ENCODE results near the gene NPAS1.
"Not testable (repeated sequence)": the region's sequence is repeated elsewhere in the genome, so short reads cannot be mapped to it uniquely, and the experiment has no call there.

Gene NPAS1

DNA sequence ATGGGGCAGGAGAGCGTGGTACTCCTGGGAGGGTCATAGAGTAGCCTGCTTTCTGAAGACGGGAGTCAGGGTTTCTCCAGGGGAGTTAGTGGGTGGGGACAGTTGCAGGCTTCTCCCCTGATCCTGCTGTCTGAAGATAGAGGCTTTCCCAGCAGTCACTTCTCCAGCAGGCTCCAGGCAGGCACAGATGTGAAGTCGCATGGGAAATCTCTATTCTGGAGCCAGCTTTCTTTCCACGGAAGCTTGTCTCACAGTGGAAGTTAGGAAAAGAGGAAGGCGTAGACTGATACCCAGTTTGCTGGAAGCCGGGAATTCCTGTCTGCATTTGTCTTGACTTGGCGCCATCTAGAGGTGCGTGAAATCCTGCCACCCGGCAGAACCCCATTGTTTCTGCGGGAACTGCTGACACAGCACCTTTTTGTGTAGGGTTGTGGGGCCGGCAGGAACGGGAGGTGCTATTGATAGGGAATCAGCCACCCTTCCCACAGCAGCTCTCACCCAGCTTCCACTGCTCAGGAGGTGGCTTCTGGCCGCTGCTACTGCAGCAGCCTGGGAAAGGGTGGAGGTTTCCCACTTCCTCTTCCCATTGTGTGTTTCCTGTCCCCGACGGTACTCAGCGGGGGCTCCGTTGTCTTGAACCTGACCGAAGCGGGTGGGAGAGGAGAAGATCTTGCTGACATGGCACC lies 28.5 kb upstream of the NPAS1 start:
- H3K4me3 ChIP-seq (ENCODE audit: low read depth, low read length): no peak overlapping the region

GRCh38 chr19:46992699-46993535 lies 26.7 kb upstream of the NPAS1 start:
- no peak overlapping the region for H3K4me3 ChIP-seq (ENCODE audit: low read depth, low read length)

DNA sequence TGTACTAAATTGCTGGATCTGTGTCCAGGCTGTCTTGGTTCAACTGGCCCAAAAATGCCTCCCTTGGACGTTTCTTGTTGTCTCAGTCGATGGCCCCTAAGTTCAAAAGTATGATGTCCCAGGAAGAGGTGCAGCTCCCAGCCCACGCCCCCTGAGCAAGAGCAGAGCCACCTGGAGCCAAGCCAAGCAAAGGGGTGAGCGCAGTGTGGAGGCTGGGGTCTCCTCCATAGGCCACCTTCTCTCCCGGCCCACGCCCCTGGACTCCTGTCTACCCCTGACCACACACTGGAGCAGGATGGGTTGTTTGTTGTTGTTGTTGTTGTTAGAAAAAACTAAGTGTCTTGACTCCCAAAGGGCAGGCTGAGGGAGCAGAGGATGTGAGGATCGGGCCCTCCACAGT lies 26.0 kb upstream of the NPAS1 start:
- H3K4me3 ChIP-seq (ENCODE audit: low read depth, low read length): no peak overlapping the region

GRCh38 chr19:46994141-46994686 lies 25.4 kb upstream of the NPAS1 start:
- no peak overlapping the region for H3K4me3 ChIP-seq (ENCODE audit: low read depth, low read length)

- no peak overlapping the region for H3K4me3 ChIP-seq (ENCODE audit: low read depth, low read length)
Observed at GRCh38 chr19:46995492-46995891, 24.1 kb upstream of the NPAS1 start.

GRCh38 chr19:46998445-46999125 lies 21.1 kb upstream of the NPAS1 start:
- H3K4me3 ChIP-seq (ENCODE audit: low read depth, low read length): no peak overlapping the region

DNA sequence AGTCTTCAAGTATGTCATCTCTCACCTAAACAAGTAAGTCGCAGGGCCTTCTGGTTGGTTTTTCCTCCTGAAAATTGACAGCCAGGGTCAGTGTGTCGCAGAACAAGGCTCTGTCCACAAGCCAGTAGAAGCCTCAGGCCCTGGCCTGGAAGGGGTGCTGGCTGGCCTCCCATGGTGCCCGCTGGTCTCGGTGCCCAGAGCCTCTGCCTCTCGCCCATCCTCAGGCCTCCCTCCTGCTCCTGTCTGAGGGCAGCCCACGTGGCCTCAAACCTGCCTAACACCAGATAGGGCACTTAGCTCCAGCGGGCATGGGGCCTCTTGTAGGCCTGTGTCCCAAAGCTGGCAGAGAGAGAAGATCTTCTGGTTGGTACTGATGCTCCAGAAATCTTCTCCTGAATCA lies 20.3 kb upstream of the NPAS1 start:
- no peak overlapping the region for H3K4me3 ChIP-seq (ENCODE audit: low read depth, low read length)

DNA sequence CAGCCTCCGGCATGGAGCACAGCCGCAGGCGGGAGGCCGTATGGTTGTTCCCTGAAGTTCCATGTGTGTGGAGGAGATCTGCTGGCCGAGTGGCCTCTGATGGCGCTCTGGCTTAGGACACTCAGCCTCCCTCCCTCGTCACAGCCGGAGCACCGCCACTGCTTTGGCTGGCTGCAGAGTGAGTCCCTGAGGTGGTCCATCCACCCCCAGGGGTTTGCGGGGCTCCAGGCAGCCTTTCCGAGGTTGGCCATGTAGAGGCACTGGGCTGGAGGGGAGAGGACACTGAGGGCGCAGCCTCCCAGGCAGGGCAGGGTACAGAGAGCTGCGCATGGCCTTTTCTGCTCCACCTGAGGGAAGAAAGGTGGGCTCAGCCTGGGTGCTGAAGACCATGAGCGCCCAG lies 19.8 kb upstream of the NPAS1 start:
- no peak overlapping the region for H3K4me3 ChIP-seq (ENCODE audit: low read depth, low read length)

GRCh38 chr19:47000373-47000772 lies 19.3 kb upstream of the NPAS1 start:
- H3K4me3 ChIP-seq (ENCODE audit: low read depth, low read length): no peak overlapping the region

DNA sequence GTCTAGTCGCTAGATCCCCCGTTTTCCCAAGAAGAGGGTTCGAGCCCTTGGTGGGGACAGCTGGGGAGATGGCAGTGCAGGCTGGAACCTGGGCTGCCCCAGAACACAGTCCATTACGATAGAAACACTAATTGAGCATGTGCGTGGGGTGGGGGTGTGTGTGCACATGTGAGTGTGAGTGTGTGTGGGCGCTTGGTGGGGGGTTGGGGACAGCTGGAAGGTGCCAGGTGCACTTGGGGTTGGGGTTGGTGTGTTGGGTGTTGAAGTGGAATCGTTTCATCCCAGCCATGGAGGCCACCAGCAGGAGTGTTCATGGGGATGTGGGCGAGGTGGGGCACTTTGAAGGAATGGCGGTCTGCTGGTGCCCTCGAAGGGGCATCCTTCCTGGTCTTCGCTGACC lies 18.1 kb upstream of the NPAS1 start:
- H3K4me3 ChIP-seq (ENCODE audit: low read depth, low read length): no peak overlapping the region

DNA sequence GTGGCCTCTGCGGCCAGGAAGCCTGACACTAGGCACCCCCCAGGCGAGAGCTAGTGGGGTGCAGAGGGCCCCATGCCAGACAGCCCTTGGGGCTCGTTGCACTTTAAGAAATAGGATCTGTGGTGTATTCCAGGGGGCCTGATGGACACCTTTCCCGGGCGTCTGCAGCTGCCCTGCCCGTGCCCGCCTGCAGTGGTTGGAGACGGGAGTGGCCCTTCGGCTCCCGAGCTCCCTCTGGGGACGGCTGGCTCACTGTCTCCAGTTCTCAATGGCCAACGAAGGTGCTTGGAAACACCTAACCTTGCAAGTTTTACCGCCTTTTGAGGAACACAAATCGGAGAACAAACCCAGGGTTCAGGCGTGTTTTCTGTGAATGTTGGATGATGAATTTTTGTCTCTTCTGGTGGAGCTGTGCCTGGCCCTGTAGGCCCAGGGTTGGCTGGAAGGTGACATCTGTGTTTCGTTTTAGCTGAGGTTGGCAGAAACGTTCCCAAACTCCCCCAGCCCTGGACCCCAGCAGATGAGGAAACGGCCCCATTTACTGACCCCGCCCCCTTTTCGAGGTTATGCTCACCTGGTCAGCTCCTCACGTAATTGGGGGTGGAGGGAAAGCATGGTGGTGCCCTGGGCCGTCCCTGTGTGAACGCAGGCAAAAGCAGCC lies 17.4 kb upstream of the NPAS1 start:
- H3K4me3 ChIP-seq (ENCODE audit: low read depth, low read length): no peak overlapping the region

DNA sequence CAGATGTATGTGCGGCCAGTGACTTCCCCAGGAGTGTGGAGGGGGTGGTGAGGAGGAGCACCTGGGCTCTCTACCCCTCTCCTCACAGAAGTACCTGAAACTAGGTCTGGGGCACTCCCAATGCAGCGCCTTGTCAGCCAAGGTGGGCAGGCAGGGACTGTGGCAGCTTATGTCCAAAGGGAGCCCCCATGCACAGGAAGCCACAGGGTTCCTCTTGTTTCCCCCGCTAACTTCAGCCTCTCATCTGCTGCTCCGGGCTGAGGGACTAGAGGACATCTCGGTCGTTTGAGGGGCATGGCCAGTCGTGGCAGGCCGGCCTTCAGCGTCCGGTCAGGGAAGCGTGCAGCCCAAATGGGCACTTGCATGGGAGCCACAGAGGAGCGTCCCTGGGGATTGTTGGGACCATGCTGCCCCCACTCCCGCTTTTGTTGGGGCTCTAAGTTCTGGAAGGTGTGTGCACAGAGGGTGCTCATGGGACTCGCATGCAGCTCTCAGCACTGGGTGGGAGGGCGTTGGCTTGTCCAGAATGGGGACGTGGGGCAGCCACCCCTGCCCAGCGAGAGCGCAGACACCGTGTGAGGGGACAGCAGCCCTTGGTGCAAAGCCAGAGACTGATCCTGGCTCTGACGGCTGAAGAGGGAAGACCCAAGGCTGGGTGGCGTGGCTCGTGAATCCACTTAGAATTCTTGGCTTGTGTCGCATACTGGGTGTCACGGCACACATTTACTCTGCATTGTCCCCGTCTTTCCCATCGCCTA lies 16.6 kb upstream of the NPAS1 start:
- H3K4me3 ChIP-seq (ENCODE audit: low read depth, low read length): no peak overlapping the region

DNA sequence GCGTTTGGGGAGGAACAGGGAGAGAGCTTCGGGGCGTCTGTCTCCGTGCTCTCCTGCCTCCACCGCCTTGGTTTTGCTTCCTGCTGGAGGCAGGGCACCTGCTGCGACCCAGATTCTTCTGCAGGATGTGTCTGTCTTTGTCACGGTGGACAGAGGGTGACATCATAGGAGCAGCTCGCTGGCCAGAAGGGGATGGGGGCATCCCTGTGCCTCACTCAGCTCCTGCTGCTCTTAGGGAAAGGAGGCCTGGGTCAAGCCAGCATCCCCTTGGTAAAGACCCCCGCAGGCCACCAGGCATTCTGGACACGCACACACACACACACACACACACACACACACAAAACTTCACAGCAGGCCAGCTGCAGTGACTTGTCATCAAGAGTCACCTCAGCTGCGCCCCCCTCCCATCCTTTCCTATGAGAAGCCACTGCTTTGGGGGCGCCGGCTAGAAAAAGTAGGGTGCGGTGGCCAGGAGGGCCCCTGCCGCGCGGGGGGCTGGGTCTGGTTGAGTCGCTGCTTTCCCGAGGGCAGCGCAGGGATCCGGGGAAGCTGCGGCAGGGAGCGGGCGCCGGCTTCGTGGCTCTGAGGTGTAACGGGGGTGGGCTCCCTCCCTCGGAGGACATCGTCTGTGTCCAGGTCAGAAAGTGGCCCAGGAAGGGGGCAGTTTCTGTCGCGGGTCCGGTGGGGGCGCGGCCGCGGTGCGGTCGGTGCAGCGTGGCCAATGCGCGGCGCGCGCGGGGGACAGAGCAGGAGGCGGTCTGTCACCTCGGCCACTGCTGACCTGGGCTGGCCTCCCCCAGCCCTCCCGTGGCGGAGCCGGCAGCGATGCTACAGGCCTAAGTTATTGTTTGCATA lies 15.8 kb upstream of the NPAS1 start:
- no peak overlapping the region for H3K4me3 ChIP-seq (ENCODE audit: low read depth, low read length)

DNA sequence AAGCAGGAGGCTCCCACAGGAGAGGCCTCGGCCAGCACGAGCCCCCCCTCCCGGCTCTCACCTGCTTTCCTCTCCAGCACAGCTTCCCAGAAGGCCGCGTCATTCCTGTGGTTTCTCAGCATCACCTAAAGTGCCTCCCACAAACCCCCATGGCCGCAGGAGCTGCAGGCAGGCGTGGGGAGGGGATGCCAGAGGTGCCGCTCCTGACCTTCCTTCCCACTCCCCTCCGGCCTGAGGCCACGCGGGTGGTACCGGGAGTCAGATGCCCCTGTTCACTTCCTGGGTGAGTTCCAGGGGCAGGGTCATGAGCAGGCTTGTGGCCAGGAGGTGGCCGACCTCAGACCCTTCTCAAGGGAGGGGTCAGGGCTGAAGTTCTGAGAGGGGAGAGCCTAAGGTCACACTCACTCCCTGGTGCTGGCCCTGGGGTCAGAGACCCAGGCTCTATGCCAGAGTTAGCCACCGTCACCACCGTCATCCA lies 14.4 kb upstream of the NPAS1 start:
- H3K4me3 ChIP-seq (ENCODE audit: low read depth, low read length): no peak overlapping the region

GRCh38 chr19:47005873-47006272 lies 13.8 kb upstream of the NPAS1 start:
- no peak overlapping the region for H3K4me3 ChIP-seq (ENCODE audit: low read depth, low read length)

DNA sequence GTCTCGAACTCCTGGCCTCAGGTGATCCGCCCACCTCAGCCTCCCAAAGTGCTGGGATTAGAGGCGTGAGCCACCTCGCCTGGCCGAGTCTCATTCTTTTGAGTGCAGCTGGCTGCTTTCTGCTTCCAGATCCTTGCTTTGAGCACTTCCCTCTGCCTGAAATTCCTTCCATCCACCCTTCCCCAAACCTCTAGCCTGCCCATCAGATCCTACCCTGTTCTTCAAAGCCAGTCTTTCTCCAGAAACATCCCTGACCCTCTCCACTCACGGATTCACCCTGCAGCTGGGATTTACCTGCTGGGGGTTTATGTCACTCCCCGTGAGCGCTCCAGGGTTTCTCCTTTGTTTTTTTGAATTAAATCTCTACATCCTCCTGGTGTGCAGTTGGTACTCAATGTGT lies 13.1 kb upstream of the NPAS1 start:
- no peak overlapping the region for H3K4me3 ChIP-seq (ENCODE audit: low read depth, low read length)

GRCh38 chr19:47010549-47010948 lies 9.1 kb upstream of the NPAS1 start:
- not testable (repeated sequence) for H3K4me3 ChIP-seq (ENCODE audit: low read depth, low read length)

GRCh38 chr19:47012617-47013016 lies 7.0 kb upstream of the NPAS1 start:
- H3K4me3 ChIP-seq (ENCODE audit: low read depth, low read length): no peak overlapping the region

- no peak overlapping the region for H3K4me3 ChIP-seq (ENCODE audit: low read depth, low read length)
Observed at GRCh38 chr19:47013041-47013517, 6.6 kb upstream of the NPAS1 start.
